Measurements from ENCODE around the gene DYRK3. TPM values are rescaled to one million over a fixed set of nuclear protein-coding genes. Genes with fewer than 3 reads are reported as not detected.

DYRK3 gene
- total RNA-seq, 1 donor from 2014 or later: 5.9 TPM

DNA sequence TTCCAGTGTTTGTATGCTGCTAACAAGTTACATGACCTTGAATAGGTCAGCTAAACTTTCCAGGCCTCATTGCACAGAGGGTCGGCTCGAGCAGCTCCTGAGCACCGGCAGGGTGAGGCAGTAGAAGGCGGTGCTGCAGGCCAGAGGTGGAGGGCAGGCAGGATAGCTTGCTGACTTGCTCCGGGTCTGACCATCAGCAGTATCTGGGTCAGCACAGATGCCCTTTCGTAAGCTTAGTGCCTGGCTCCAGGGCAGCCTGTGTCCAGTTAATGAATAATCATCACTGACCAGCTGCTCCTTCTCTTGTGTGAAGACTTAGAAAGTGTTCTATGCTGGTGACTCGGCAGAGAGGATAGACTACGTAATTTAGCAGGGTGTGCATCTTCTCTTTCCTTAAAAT lies 56.3 kb downstream of the DYRK3 start:
- H3K4me3 ChIP-seq: no peak overlapping the region
- intact Hi-C loops (cut with DNase I): no loop called here
- no peaks in the 10 kb centered on the region for H3K9me3 ChIP-seq
- no peaks in the 10 kb centered on the region for H3K36me3 ChIP-seq
- H3K27ac ChIP-seq: peak overlapping the region; percentile 53
- no peak for DNase-seq (ENCODE audit: extremely low spot score in 2 of 2)
- no peaks in the 10 kb centered on the region for H3K27me3 ChIP-seq
- peaks cover 100% of the 10 kb centered on the region for H3K4me1 ChIP-seq
- TF ChIP-seq, protein P1, sequence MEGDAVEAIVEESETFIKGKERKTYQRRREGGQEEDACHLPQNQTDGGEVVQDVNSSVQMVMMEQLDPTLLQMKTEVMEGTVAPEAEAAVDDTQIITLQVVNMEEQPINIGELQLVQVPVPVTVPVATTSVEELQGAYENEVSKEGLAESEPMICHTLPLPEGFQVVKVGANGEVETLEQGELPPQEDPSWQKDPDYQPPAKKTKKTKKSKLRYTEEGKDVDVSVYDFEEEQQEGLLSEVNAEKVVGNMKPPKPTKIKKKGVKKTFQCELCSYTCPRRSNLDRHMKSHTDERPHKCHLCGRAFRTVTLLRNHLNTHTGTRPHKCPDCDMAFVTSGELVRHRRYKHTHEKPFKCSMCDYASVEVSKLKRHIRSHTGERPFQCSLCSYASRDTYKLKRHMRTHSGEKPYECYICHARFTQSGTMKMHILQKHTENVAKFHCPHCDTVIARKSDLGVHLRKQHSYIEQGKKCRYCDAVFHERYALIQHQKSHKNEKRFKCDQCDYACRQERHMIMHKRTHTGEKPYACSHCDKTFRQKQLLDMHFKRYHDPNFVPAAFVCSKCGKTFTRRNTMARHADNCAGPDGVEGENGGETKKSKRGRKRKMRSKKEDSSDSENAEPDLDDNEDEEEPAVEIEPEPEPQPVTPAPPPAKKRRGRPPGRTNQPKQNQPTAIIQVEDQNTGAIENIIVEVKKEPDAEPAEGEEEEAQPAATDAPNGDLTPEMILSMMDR (IDR thresholded peaks at IDR 0.05): no peak
- TF ChIP-seq POLR2A (IDR thresholded peaks at IDR 0.05) (no peak), POLR2AphosphoS5 (IDR thresholded peaks at IDR 0.05; ENCODE audit: insufficient read depth in 1 of 2, low read depth in 1 of 2) (no peak)

DNA sequence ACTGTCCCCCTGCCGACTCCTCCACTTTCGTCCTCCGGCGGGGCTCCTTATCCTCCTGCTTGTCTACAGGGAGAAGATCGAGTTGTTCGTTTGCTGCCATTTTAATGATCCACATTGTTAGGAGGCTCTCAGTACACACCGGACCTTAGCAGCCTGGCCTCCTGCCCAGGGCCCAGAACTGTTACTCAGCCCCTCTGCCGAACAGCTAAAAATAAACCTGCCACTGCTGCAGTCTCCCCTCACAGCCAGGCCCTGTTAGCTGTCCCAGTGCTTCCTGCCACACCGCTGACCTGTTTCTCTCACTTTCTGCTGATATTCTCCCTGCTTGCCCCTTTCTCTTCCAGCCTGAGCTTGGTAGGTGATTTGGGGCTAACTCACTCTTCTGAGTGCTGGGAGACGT lies 57.7 kb downstream of the DYRK3 start:
- Histone ChIP-seq H3K4me3 (peak overlapping the region in 1 of 2 donors; percentile 11), H3K27ac (peak overlapping the region; percentile 53), H3K9me3 (no peaks in the 10 kb centered on the region), H3K4me1 (peaks cover 100% of the 10 kb centered on the region), H3K27me3 (no peaks in the 10 kb centered on the region), H3K36me3 (no peaks in the 10 kb centered on the region)
- intact Hi-C loops (cut with DNase I): no loop called here
- TF ChIP-seq POLR2A (IDR thresholded peaks at IDR 0.05) (no peak), POLR2AphosphoS5 (IDR thresholded peaks at IDR 0.05; ENCODE audit: insufficient read depth in 1 of 2, low read depth in 1 of 2) (no peak)
- TF ChIP-seq, protein P1 (IDR thresholded peaks at IDR 0.05): no peak
- DNase-seq (ENCODE audit: extremely low spot score in 2 of 2): no peak

DNA sequence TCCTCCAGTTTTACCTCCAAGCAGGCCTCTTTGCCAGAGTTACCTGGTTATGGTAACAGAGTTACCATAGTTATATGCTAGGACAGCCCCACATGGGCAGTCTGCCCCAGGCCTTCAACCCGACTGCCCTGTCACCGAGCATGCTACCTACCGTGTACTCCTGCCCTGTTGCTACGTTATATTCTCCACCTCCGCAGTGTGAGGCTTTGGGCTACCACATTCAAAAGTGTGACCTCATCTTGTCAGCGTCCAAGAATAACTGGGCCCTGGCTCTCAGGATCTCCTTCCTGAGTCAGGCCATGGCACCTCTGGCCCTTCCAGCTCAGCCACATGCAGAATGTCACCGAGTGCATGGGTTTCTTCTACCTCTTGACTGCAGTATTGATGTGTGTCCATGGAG lies 58.3 kb downstream of the DYRK3 start:
- no peak for DNase-seq (ENCODE audit: extremely low spot score in 2 of 2)
- intact Hi-C loops (cut with DNase I): no loop called here
- TF ChIP-seq POLR2AphosphoS5 (IDR thresholded peaks at IDR 0.05; ENCODE audit: insufficient read depth in 1 of 2, low read depth in 1 of 2) (no peak), POLR2A (IDR thresholded peaks at IDR 0.05) (no peak)
- TF ChIP-seq, protein P1 (IDR thresholded peaks at IDR 0.05): no peak
- Histone ChIP-seq H3K4me3 (no peak overlapping the region), H3K27ac (peak overlapping the region; percentile 53), H3K9me3 (no peaks in the 10 kb centered on the region), H3K4me1 (peaks cover 97% of the 10 kb centered on the region), H3K36me3 (no peaks in the 10 kb centered on the region), H3K27me3 (no peaks in the 10 kb centered on the region)

DNA sequence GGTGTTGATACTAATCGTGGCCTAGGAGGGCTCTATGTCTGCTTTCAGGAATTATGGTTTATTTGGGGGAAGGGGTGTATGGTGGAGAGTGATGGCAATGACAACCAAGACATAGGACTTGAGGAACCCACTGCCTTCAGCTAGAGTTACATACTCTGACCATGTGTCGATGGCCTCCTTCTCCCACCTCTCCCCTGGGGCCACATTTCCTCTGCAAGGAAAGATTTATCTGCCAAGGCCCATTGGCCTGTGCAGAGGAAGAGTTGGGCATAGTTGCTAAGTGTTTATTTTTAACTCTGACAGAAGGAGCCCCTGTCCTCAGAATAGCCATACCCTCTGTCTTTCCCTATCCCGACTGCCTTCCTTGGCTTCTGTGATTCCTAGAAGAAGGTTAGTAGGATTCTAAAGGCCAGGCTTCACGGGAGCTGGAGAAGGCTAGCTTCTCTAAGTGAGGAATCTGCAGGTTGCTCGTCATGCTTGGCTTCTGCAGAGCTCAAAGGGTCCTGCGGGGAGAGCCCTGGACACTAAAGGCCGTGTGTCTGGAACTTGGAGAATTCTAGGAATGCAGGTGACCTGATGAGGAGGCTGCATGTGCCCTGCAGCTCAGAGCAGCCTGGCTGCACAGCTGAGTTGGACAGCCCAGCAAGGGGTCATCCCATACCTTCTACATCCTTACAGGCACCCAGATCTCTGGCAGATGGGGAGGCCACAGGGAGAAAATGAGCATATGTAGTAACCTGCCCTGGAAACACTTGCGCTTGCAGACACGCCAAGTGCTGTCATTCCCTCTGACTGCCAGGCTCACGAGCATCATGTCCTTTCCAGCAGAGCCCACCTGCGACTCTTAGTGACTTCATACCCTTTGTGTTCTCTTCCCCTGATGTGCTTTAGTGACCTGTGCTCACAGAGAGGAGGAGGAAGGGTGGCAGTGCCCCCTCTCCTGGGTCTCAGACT lies 59.1 kb downstream of the DYRK3 start:
- Histone ChIP-seq H3K27me3 (no peaks in the 10 kb centered on the region), H3K4me3 (no peak overlapping the region), H3K27ac (no peak overlapping the region), H3K9me3 (no peaks in the 10 kb centered on the region), H3K36me3 (no peaks in the 10 kb centered on the region), H3K4me1 (peaks cover 97% of the 10 kb centered on the region)
- intact Hi-C loops (cut with DNase I): no loop called here
- no peak for DNase-seq (ENCODE audit: extremely low spot score in 2 of 2)
- no peak for TF ChIP-seq POLR2A (IDR thresholded peaks at IDR 0.05)
- TF ChIP-seq POLR2AphosphoS5 (IDR thresholded peaks at IDR 0.05; ENCODE audit: insufficient read depth in 1 of 2, low read depth in 1 of 2): no peak
- TF ChIP-seq, protein P1 (IDR thresholded peaks at IDR 0.05): no peak

DNA sequence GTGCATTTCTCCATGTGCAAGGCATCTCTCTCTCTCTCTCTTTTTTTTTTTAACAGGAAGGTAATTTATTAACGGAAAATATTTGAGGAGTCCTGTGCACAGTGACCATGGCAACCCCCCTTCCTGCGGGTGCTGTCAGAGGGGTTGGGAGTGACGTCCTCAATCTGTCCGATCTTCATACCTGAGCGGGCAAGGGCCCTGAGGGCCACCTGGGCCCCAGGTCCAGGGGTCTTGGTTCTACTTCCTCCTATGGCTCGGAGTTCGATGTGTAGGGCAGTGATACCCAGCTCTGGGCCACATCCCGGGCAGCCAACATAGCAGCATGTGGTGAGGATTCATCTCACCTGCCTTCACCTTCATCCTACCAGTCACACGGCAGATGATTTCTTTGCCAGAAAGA lies 60.4 kb downstream of the DYRK3 start:
- TF ChIP-seq POLR2A (IDR thresholded peaks at IDR 0.05): no peak
- intact Hi-C loops (cut with DNase I): no loop called here
- Histone ChIP-seq H3K36me3 (no peaks in the 10 kb centered on the region), H3K9me3 (no peaks in the 10 kb centered on the region), H3K4me1 (peaks cover 97% of the 10 kb centered on the region), H3K4me3 (no peak overlapping the region), H3K27ac (no peak overlapping the region), H3K27me3 (no peaks in the 10 kb centered on the region)
- DNase-seq (ENCODE audit: extremely low spot score in 2 of 2): no peak

All from vagina (tissue), 2 donors.